RPMI7951 (cell line): Measurements from ENCODE around the gene MAGI2. TPM values are rescaled to one million over a fixed set of nuclear protein-coding genes. Genes with fewer than 3 reads are reported as not detected.

ENCODE experiments used
- DNase-seq: peaks from one replicate; pipeline ENCODE4 v3.0.0-alpha.2; 2012; ENCODE audit warnings: low read depth
- total RNA-seq: library from RNA; depleted of rRNA; stranded (reverse); fragments of >200 nt; shearing (Covaris generic); gene quantifications from 2 replicates; pipeline ENCODE4 v1.2.3, GENCODE V29; 2014

Gene MAGI2
- total RNA-seq, 1 experiment from 2014 or later, result 1.1 TPM

- DNase-seq, result no peak
Measured at GRCh38 chr7:79302293-79302692, 151.2 kb downstream of the MAGI2 start.

- DNase-seq, result no peak
Measured at GRCh38 chr7:79301419-79301818, 152.0 kb downstream of the MAGI2 start.

DNA sequence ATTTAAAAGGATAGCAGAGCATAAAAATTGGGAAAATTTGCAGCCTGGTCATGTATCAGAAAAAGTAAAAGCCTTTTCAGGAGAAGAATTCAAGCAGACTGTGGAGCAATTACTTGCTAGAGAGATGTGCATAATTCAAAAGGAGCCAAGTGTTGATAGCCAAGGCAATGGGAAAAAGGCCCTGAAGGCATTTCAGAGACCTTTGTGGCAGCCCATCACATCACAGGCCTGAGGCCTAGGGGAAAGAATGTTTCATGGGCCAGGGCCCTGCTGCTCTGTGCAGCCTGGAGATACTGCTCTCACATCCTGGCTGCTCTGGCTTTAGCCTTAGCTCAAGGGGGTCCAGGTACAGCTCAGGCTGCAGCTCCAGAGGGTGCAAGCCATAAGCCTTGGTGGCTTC is 152.9 kb downstream of the MAGI2 start:
- DNase-seq, result no peak

DNA sequence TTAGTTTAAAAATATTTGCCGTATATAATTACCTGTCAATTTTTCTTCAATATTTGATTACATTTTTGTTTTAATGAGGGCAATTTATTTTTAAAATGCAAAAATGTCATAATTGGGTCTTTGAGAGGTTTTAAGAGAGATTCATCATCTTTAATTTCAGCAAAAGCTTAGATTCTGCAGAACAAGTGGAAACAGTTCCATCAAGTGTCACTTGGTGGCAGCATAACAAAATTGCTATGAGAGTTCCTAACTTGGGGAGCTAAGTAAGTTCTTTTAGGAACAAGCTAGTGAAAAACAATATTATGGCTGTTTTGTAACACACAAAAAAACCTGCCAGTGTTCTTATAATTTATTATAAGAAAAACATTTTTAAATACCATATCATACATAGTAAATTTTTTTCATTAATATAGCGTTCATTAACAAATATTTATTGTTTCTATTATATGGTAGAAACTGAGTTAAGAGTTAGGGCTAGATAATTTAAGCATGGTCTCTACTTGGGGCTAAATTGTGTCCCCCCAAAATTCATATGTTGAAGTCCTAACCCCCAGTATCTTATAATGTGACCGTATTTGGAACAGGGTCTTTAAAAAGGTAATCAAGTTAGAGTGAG is 155.2 kb downstream of the MAGI2 start:
- DNase-seq, result peak; percentile 27

DNA sequence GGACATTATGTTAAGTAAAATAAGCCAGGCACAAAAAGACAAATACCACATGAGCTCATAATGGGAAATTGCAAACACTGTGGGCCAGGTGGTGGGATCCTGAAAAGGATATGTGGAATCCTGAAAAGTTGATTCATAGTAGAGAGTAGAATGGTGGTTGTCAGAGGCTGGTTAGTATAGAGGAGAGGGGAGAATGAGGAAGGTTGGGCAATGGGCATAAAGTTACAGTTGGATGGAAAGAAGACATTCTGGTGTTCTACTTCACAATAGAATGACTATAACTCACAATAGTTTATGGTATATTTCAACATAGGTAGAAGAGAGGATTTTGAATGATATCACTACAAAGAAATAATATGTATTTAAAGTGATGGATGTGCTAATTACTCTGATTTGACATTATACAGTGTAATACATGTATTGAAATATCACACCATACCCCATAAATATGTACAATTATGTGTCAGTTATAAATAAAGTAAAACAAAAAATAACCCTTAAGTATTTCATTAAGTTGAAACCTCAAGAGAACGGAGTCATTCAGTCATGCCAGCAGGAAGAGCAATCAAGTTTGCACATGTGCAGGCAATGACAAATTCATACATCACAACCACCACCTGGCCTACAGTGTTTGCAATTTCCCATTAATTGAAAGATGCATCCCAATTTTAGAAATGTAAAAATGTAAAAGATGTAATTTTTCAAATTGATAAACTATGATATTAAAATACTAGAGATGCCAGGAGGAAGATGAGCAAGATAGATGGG is 156.7 kb downstream of the MAGI2 start:
- DNase-seq, result no peak

GRCh38 chr7:79293655-79294142 is 159.8 kb downstream of the MAGI2 start:
- DNase-seq, result no peak

DNA sequence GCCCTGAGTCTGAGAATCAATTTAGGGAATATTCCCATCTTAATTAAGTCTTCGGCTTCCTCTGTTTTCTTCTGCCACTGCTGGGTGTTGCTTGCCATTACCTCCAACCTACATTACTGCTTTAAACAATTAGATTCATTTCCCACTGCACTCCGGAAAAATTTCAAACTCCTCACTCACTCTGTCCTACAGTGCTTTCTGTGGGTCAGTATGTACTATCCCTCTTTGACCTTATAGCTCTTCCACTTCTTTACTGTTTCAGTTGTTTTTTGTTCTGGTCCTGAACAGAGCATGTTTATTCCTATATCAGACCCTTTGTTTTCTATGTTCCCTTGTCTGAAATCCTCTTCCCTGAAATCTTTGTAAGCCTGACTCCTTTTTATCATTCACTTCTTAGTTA is 160.6 kb downstream of the MAGI2 start:
- DNase-seq, result no peak

GRCh38 chr7:79291498-79291865 is 162.0 kb downstream of the MAGI2 start:
- no peak for DNase-seq

- peak; percentile 9 for DNase-seq
Measured at GRCh38 chr7:79290841-79291497, 162.5 kb downstream of the MAGI2 start.

- no peak for DNase-seq
Measured at GRCh38 chr7:79290398-79290797, 163.1 kb downstream of the MAGI2 start.

DNA sequence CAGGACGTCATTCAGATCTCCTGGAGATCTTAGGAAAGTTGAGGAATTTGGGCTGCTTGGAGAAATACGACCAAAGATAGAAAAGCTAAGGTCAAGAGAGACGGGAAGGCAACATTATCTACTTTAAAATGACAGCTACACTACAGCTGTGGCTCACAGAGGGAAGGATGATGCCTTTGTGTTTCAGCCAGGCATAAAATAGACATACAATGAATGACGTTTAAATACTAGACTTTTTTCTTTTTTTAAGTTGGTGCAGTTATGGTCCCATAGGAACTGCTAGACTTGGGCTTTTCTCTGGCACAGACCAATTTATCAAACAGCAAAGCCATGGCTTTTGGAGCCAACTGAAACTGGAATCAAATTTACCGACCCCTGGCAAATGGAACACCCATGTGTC is 164.8 kb downstream of the MAGI2 start:
- DNase-seq, result no peak

- DNase-seq, result no peak
Measured at GRCh38 chr7:79287981-79288380, 165.5 kb downstream of the MAGI2 start.

DNA sequence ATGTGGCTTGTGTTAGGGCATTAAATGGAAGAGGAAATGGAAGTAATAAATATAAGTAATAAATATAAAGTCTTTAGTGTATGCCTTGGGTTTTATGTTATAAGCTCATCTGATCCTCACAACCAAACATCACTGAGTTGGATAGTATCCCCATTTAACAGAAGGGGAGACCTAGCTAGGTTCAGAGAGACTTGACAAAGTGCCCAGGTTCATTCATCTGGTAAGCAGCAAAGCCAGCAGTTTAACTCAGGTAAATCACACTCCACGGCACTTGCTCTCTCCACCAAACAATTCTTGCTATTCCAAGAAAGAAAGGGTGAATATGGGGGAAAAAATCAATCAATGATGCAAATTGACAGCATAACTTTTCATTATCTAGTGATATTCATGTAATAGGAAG is 167.3 kb downstream of the MAGI2 start:
- DNase-seq, result no peak

- DNase-seq, result no peak
Measured at GRCh38 chr7:79285756-79286155, 167.7 kb downstream of the MAGI2 start.

DNA sequence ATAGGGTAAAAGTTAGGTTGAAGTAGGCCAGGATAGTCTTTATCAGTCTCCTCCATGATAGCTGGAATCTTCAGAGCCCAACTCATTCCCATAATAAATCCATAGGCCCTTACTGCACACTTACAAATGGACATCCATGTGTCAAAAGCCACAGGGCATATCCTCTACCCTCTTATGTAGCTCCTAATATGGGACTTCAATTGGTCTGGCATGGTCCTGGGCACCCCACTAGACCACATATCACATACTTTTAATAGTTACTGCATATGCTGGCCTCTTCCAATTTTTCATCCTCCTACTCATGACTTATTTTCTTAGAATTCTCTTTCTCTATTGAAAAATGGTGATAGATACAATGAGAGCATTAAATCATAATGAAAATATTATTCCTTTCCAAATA is 169.3 kb downstream of the MAGI2 start:
- no peak for DNase-seq

DNA sequence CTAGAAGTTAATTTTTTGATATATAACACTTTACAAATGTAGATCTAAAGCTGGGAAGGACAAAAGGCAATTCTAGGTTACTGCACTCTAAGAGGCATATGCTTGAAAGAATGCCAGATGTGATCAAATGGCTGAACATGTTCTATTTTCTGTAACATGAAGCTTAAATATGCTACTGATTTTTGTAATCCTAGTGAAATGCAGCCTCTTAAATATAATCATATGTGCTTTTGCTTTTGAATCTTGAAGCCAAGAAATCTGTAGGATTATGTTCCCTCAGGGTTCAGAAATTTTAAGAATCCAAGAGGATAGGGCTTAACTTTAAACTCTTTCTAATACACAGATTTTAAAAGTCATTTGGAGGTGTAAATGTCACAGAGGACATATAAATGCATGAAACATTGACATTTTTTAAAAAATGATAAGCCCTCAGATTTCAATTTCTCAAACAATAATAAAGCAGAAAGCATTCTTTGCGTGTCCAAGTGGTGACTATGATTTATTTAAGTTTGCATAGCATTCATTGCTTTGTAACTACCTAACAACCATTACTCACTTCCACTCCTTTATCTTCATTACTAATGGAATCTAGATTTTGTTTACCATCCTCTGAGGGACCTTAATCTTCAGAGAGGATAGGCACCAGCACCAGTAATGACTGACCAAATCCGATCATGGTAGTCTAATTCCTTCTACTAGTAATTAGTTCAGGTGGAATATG is 170.4 kb downstream of the MAGI2 start:
- no peak for DNase-seq

- DNase-seq, result no peak
Measured at GRCh38 chr7:79282070-79282694, 171.3 kb downstream of the MAGI2 start.

DNA sequence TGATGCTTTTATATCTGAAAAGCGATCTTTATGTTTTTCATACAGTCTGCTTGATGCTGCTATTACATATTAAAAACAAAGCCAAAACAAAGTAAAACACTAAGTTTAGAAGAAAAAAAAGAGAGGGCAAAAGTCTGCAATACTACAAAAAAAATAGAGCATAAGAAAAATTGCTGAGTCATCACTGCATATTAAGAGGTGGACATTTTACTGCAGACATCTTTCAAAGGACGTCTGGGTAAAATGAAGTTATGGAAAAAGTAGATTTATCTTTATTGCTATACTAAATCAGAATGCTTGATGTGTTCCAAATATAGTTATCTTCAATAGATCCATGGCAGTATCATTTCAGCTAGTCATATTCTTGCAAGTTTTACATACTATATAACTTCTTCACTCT is 172.0 kb downstream of the MAGI2 start:
- DNase-seq, result no peak

GRCh38 chr7:79272938-79273337 is 180.5 kb downstream of the MAGI2 start:
- no peak for DNase-seq

- DNase-seq, result peak; percentile 7
Measured at GRCh38 chr7:79272066-79272669, 181.3 kb downstream of the MAGI2 start.

DNA sequence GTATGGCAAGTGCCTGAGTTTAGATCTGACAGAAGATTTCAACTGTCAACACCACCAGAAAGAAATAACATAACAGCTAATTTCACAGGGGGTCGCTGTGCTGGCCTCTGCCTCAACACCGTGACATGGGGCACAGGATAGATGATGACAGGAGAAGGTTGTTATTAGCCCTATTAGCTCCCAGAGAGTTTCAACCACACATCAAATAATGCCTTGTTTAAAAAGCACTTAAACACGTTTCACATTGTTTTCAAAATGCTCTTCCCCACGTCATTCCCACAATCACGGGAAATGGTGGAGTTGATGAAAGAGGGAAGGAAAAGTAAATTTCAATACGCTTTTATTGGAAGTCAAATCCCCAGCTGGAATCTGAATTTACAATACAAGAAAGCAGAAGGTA is 184.7 kb downstream of the MAGI2 start:
- no peak for DNase-seq
